ENCODE measurements around the gene TMEM208.

- TF ChIP-seq YY1 (IDR thresholded peaks at IDR 0.05) (no peak), FOXA1 (IDR thresholded peaks at IDR 0.05) (no peak), ATF3 (IDR thresholded peaks at IDR 0.05) (no peak), MAX (IDR thresholded peaks at IDR 0.05) (no peak), CTCF (IDR thresholded peaks at IDR 0.05; ENCODE audit: low read depth, low read length, missing input control) (no peak), RAD21 (IDR thresholded peaks at IDR 0.05) (peak in 1 of 2 donors; percentile 10), SP1 (IDR thresholded peaks at IDR 0.05) (peak; percentile 49), REST (IDR thresholded peaks at IDR 0.05) (no peak), TAF1 (conservative IDR thresholded peaks at IDR 0.05) (peak; percentile 34), RXRA (IDR thresholded peaks at IDR 0.05) (no peak), EGR1 (IDR thresholded peaks at IDR 0.05; ENCODE audit: low read depth in 2 of 2) (no peak), GABPA (IDR thresholded peaks at IDR 0.05 in 1 of 2, conservative IDR thresholded peaks at IDR 0.05 in 1 of 2) (peak in 1 of 2 donors; percentile 44), ZBTB33 (IDR thresholded peaks at IDR 0.05) (peak; percentile 90)
These were observed 20.5 kb downstream of the TMEM208 start, which contains the start of gene FHOD1 for GRCh38 chr16:67247192-67248072.
